ENCODE measurements around the gene HOXD4. TPM values are rescaled to one million over a fixed set of nuclear protein-coding genes. Genes with fewer than 3 reads are reported as not detected.

The HOXD4 gene
- polyA plus RNA-seq, 1 of the 3 experiments (the other 2 are of a cell fraction), result 1.0 TPM

GRCh38 chr2:176139661-176140512 lies 11.5 kb upstream of the HOXD4 start:
- POLR2A ChIA-PET, result interaction anchor here (0.6 to 3.0 kb wide), 9 partner anchors 9 to 504 kb away, joined by 3 to 21 read pairs (median 4); no protein-coding TSS in a partner anchor
- Histone ChIP-seq H3K4me2 (peak overlapping the region; percentile 96), H3K36me3 (replicated peaks in 1 of 2; ENCODE audit: control insufficient read depth in 1 of 2, insufficient read depth in 2 of 2, low read length in 1 of 2) (no peaks in the 10 kb centered on the region), H3K27ac (ENCODE audit: low read depth in 2 of 2, low read length in 1 of 2) (peak overlapping the region; percentile 63 to 92), H3K9ac (peak overlapping the region; percentile 94), H3K9me3 (no peaks in the 10 kb centered on the region), H3K4me1 (ENCODE audit: control insufficient read depth in 1 of 2, insufficient read depth in 2 of 2, low read depth in 1 of 2, low read length in 1 of 2) (peaks cover 12 to 35% of the 10 kb centered on the region in 2 experiments), H3F3A (replicated peaks; ENCODE audit: insufficient read depth) (peaks cover 25% of the 10 kb centered on the region), H3K9me2 (no peaks in the 10 kb centered on the region), H2AFZ (ENCODE audit: low read depth) (peak overlapping the region; percentile 94), H4K20me1 (ENCODE audit: insufficient read depth) (no peaks in the 10 kb centered on the region), H3K27me3 (ENCODE audit: insufficient read depth) (no peaks in the 10 kb centered on the region), H3K4me3 (ENCODE audit: low read depth in 2 of 2, low read length in 1 of 2) (peak overlapping the region; percentile 83 to 86), H3K79me2 (ENCODE audit: insufficient read depth) (peaks cover 49% of the 10 kb centered on the region)
- WGBS (ENCODE audit: low lambda C conversion rate), result 36% methylated on average over 34 of the region's 41 CpGs
- peak; percentile 72 for DNase-seq
- no peak for TF ChIP-seq USF2 (IDR thresholded peaks at IDR 0.05; ENCODE audit: borderline replicate concordance, low read depth, low read length)
- peak; percentile 47 for TF ChIP-seq NRF1 (IDR thresholded peaks at IDR 0.05; ENCODE audit: low read depth, low read length)
- TF ChIP-seq CTCF (IDR thresholded peaks at IDR 0.05), result no peak
- no peak for TF ChIP-seq ZBTB33 (IDR thresholded peaks at IDR 0.05; ENCODE audit: borderline replicate concordance, low read depth)
- no peak for TF ChIP-seq EZH2phosphoT487 (IDR thresholded peaks at IDR 0.05; ENCODE audit: borderline replicate concordance, low read depth)
- no peak for TF ChIP-seq SMC3 (IDR thresholded peaks at IDR 0.05; ENCODE audit: low read depth, low read length)
- no peak for TF ChIP-seq RCOR1 (IDR thresholded peaks at IDR 0.05; ENCODE audit: low read length)
- TF ChIP-seq EP300 (IDR thresholded peaks at IDR 0.05; ENCODE audit: borderline replicate concordance in 1 of 2, low read depth in 1 of 2, low read length in 1 of 2), result no peak
- 0 out of 2 replicates have a peak, but pooled peaks have one; percentile 7 for TF ChIP-seq MXI1 (IDR thresholded peaks at IDR 0.05; ENCODE audit: low read depth, low read length)
- no peak for TF ChIP-seq MEF2A (IDR thresholded peaks at IDR 0.05; ENCODE audit: borderline replicate concordance, low read depth)
- TF ChIP-seq REST (IDR thresholded peaks at IDR 0.05; ENCODE audit: low read depth, low read length), result no peak
- CTCF ChIA-PET, result interaction anchor here (0.6 to 26.1 kb wide), 57 partner anchors 9 to 1193 kb away, joined by 3 to 1047 read pairs (median 4); partner anchors contain the start of genes HOXD3, HOXD4 and HOXD9

Data from SK-N-SH (cell line).